Inferior parietal cortex (tissue), 1 donor: ENCODE results near the gene SNTG2.

Source experiments
- DNase-seq: peaks from one replicate; pipeline ENCODE4 v3.0.0-alpha.2; 2016; ENCODE audit errors: extremely low spot score

SNTG2 gene

GRCh38 chr2:926896-927295 lies 23.8 kb upstream of the SNTG2 start:
- no peak for DNase-seq

DNA sequence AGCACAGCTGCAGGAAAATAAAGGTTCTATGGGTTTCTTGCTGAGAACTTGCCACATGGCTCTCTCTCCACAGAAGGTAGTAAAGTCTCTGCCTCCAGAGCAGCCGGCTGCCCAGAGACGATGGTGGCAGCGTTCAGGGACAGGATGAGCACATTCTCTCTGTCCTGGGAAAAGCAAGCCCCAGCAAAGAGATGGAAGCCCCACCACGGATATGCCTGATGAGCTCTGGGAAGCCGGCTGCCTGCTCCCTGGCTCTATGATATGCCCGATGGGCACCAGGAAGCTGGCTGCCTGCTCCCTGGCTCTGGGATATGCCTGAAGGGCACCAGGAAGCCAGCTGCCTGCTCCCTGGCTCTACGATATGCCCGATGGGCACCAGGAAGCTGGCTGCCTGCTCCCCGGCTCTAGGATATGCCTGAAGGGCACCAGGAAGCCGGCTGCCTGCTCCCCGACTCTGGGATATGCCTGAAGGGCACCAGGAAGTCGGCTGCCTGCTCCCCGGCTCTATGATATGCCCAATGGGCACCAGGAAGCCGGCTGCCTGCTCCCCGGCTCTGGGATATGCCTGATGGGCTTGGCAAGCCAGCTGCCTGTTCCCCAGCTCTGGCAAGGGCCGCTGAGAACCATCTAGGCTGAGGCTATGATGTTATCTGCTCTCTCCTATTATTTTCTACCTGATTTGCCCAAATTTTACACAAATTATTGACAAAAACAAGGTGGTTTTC lies 21.5 kb upstream of the SNTG2 start:
- DNase-seq, result no peak

GRCh38 chr2:929925-930324 lies 20.7 kb upstream of the SNTG2 start:
- no peak for DNase-seq

- no peak for DNase-seq
Measured at GRCh38 chr2:930935-931334, 19.7 kb upstream of the SNTG2 start.

GRCh38 chr2:932320-933115 lies 18.1 kb upstream of the SNTG2 start:
- DNase-seq, result no peak

- DNase-seq, result no peak
Measured at GRCh38 chr2:933734-934295, 16.8 kb upstream of the SNTG2 start.

- DNase-seq, result no peak
Measured at GRCh38 chr2:937530-937929, 13.1 kb upstream of the SNTG2 start.

GRCh38 chr2:938181-939005 lies 12.3 kb upstream of the SNTG2 start:
- no peak for DNase-seq

DNA sequence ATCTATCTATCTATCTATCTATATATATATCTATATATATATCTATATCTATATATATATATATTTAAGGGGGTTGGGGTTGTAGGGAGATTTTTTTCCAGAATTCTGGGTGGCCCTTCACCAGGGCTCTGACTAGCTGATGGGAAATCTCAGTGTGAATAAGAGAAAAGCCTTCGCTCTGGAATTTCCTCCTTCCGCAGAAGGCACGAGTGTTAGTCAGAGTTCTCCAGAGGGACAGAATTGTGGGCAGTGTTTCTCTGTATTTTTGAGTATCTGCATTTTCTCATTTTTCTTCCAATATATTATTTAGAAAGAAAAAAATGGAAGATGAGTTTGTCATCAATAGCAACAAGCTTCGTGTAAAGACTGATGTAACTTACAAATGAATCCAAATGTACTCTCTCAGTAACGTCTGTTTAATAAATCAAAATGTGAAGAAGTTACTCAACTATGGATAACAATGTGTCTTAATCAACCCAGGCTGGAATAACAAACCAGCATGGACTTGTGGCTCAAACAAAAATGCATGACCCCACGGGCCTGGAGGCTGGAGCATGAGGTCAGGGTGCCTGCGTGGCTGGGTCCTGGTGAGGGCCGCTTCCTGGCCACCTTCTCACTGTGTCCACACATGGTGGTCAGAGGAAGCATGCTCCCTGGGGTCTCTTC lies 10.6 kb upstream of the SNTG2 start:
- DNase-seq, result no peak

- DNase-seq, result no peak
Measured at GRCh38 chr2:941871-942270, 8.8 kb upstream of the SNTG2 start.

DNA sequence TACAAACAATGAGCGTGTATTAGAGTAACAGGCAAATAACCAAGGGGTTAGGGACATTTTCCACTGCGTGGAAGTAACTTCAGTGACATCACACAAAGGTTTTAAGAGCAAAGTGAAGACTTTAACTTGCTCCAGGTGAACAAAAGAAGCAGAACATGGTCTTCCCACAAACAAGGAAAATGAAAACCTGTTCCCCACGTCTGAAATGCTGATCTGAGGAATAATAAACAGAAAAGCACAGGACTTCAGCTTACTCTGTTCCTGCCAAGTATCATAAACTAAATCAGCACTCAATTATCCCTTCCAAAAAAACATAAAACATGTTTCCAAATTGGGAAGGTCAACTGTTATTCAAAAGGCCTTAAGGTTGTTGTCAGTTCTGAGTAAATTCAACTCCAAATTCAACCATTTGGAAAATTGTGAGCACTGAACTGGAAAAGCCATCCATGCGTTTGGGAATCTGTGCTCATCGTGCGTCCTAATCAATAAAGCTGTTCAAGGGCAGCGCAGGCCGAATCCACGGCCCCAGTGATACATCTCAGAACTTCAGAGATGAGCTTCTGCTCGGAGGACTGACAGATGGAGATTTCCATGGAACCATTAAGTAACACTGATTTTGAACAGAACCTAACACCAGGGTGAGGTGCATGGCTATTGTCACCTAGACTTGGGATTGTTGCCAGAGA lies 7.7 kb upstream of the SNTG2 start:
- no peak for DNase-seq

- DNase-seq, result no peak
Measured at GRCh38 chr2:943461-943797, 7.2 kb upstream of the SNTG2 start.

- no peak for DNase-seq
Measured at GRCh38 chr2:943821-944220, 6.8 kb upstream of the SNTG2 start.

- no peak for DNase-seq
Measured at GRCh38 chr2:944693-945092, 6.0 kb upstream of the SNTG2 start.

DNA sequence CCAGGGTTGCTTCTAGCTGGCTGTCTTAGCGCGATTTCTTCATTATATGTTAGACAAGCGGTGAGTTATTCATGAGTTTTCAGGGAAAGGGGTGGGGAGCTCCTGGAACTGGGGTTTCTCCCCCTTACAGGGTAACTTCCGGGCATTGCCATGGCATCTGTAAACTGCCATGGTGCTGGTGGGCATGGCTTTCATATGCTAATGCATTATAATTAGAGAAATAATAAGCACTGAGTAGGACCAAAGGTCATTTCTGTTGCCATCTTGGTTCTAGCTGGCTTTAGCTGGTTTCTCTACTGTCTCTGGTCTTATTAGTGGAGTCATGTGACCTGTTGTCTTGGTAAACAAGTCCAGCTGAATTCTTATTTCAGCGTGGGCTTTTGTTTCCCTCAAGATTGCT lies 5.5 kb upstream of the SNTG2 start:
- DNase-seq, result no peak

- no peak for DNase-seq
Measured at GRCh38 chr2:946073-946948, 4.3 kb upstream of the SNTG2 start.

- no peak for DNase-seq
Measured at GRCh38 chr2:949384-950079, 1.1 kb upstream of the SNTG2 start.

GRCh38 chr2:951224-952006 lies 766 bp downstream of the SNTG2 start:
- DNase-seq, result no peak

- no peak for DNase-seq
Measured at GRCh38 chr2:953408-953807, 2.8 kb downstream of the SNTG2 start.
